GM20431 (cell line): ENCODE measurements around the gene BLOC1S2.
"Not testable (repeated sequence)": the region's sequence is repeated elsewhere in the genome, so short reads cannot be mapped to it uniquely, and the experiment has no call there.

Experiments used
- in situ Hi-C: fragments of 300-500 bp; cut with MseI, MboI; formaldehyde crosslinking; loops from one replicate; pipeline ENCODE4 v1.15.0; 2020; ENCODE audit warnings: low sequenced_read_pairs; ENCODE audit not compliant: unreplicated experiment

BLOC1S2 gene

GRCh38 chr10:100286051-100287033, at the start of gene BLOC1S2:
TSS of gene BLOC1S2 (minus strand) at chr10:100286680. CDS start at chr10:100286659, 21 bp downstream.
- in situ Hi-C loops = no loop called here

GRCh38 chr10:100334762-100335161, 48.3 kb upstream of the BLOC1S2 start:
- in situ Hi-C loops = no loop called here

- in situ Hi-C loops = no loop called here
Measured at GRCh38 chr10:100333661-100334440, 47.4 kb upstream of the BLOC1S2 start.

GRCh38 chr10:100333106-100333505, 46.6 kb upstream of the BLOC1S2 start:
- in situ Hi-C loops = no loop called here

GRCh38 chr10:100330079-100330478, 43.6 kb upstream of the BLOC1S2 start, which contains the start of gene PKD2L1:
TSS of gene PKD2L1 (minus strand) at chr10:100330228. CDS start at chr10:100330103, 125 bp downstream.
- in situ Hi-C loops = no loop called here

GRCh38 chr10:100328198-100328597, 41.7 kb upstream of the BLOC1S2 start:
- in situ Hi-C loops = no loop called here

- in situ Hi-C loops = no loop called here
Measured at GRCh38 chr10:100327718-100328009, 41.2 kb upstream of the BLOC1S2 start.

GRCh38 chr10:100327007-100327717, 40.7 kb upstream of the BLOC1S2 start:
- in situ Hi-C loops = no loop called here

GRCh38 chr10:100325158-100325557, 38.7 kb upstream of the BLOC1S2 start:
- in situ Hi-C loops = no loop called here

- in situ Hi-C loops = no loop called here
Measured at GRCh38 chr10:100319707-100320402, 33.4 kb upstream of the BLOC1S2 start.

GRCh38 chr10:100318207-100318606, 31.7 kb upstream of the BLOC1S2 start:
- in situ Hi-C loops = no loop called here

GRCh38 chr10:100315615-100316014, 29.1 kb upstream of the BLOC1S2 start:
- in situ Hi-C loops = no loop called here

GRCh38 chr10:100311298-100311697, 24.8 kb upstream of the BLOC1S2 start:
- in situ Hi-C loops = no loop called here

GRCh38 chr10:100307684-100308083, 21.2 kb upstream of the BLOC1S2 start:
- in situ Hi-C loops = no loop called here

GRCh38 chr10:100306861-100307260, 20.4 kb upstream of the BLOC1S2 start:
- in situ Hi-C loops = no loop called here

- in situ Hi-C loops = no loop called here
Measured at GRCh38 chr10:100304414-100304813, 17.9 kb upstream of the BLOC1S2 start.

- in situ Hi-C loops = no loop called here
Measured at GRCh38 chr10:100303724-100304319, 17.3 kb upstream of the BLOC1S2 start.

GRCh38 chr10:100301123-100301522, 14.6 kb upstream of the BLOC1S2 start:
- in situ Hi-C loops = not testable (repeated sequence)

GRCh38 chr10:100297242-100297641, 10.8 kb upstream of the BLOC1S2 start:
- in situ Hi-C loops = no loop called here
